ENCODE results near the gene TMEM238L.

Gene TMEM238L

DNA sequence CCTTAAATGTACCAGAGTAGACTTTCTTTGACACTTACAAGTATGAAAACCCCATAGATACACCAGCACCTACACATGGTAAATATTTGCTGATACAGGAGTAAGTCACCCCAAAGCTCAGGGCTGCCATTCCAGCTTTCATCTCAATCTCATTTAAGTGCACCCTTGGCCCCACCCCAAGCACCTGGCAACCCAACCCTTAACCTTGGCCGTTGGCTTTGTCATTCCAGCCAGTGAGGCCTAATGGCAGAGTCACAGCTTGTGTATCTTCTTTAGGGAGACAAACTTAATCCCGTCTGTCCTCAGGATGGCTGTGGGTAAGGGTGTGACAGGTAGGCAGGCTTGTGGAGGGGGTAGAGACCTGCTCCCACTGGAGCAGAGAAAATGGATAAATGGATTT is 42.6 kb downstream of the TMEM238L start:
- H3K4me1 Mint-ChIP-seq, result no peaks in the 10 kb centered on the region
- H3K9me3 Mint-ChIP-seq, result no peaks in the 10 kb centered on the region
- ATAC-seq (replicated peaks; ENCODE audit: extremely low read depth, poor library complexity, severe bottlenecking) (no peak), DNase-seq (ENCODE audit: low spot score in 2 of 2) (no peak)
- no peaks in the 10 kb centered on the region for H3K36me3 Mint-ChIP-seq (ENCODE audit: insufficient read depth)
- H3K27me3 Mint-ChIP-seq, result peaks cover 16% of the 10 kb centered on the region
- H3K27ac Mint-ChIP-seq (ENCODE audit: low read depth), result no peak overlapping the region
- H3K4me3 Mint-ChIP-seq, result no peak overlapping the region

- peaks cover 16% of the 10 kb centered on the region for H3K27me3 Mint-ChIP-seq
- H3K36me3 Mint-ChIP-seq (ENCODE audit: insufficient read depth), result peaks cover 2% of the 10 kb centered on the region
- DNase-seq (ENCODE audit: low spot score in 2 of 2) (no peak), ATAC-seq (replicated peaks; ENCODE audit: extremely low read depth, poor library complexity, severe bottlenecking) (no peak)
- no peaks in the 10 kb centered on the region for H3K4me1 Mint-ChIP-seq
- H3K27ac Mint-ChIP-seq (ENCODE audit: low read depth), result no peak overlapping the region
- no peaks in the 10 kb centered on the region for H3K9me3 Mint-ChIP-seq
- H3K4me3 Mint-ChIP-seq, result no peak overlapping the region
Measured at GRCh38 chr17:10758062-10758461, 45.8 kb downstream of the TMEM238L start.

DNA sequence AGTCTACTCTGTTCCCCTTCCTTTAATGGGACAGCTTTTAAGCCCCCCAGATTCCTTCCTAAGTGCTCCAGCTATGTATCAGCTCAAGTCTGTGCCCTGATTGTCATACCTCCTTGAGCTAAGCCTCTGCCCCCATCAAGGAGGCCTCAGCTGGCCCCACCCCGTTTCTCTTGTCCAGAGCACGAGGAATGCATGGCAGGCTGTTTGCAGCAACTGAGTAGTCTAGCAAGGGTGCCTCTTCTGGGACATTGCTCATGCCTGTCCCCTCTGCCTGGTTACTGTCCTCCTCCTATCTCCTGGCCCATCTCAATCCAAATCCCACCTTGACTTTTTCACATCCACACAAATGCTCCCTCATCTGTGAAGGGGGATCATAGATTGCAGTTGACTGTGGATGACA is 46.3 kb downstream of the TMEM238L start:
- no peak overlapping the region for H3K27ac Mint-ChIP-seq (ENCODE audit: low read depth)
- H3K4me1 Mint-ChIP-seq, result no peaks in the 10 kb centered on the region
- peaks cover 2% of the 10 kb centered on the region for H3K36me3 Mint-ChIP-seq (ENCODE audit: insufficient read depth)
- no peaks in the 10 kb centered on the region for H3K9me3 Mint-ChIP-seq
- no peak overlapping the region for H3K4me3 Mint-ChIP-seq
- ATAC-seq (replicated peaks; ENCODE audit: extremely low read depth, poor library complexity, severe bottlenecking) (no peak), DNase-seq (ENCODE audit: low spot score in 2 of 2) (no peak)
- peaks cover 13% of the 10 kb centered on the region for H3K27me3 Mint-ChIP-seq

DNA sequence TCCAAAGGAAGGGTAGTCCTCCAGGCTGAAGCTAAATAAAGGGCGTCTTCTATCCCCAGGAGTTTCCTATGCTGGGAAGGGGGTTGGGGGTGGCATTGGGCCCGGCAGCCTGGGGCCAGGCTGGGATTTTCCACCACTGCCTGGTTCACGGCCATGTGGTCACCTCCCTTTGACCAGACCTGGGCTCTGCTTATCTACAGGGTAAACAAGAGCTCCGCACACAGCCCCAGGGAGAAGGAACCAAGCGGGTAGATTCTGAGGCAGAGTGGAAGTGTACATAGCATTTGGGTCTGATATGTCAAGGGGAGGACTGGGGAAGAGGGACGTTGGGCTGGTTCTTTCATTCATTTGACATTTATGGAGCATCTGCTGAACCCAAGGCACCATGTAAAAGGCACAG is 46.8 kb downstream of the TMEM238L start:
- H3K27ac Mint-ChIP-seq (ENCODE audit: low read depth), result no peak overlapping the region
- no peaks in the 10 kb centered on the region for H3K9me3 Mint-ChIP-seq
- no peak for DNase-seq (ENCODE audit: low spot score in 2 of 2)
- H3K27me3 Mint-ChIP-seq, result peaks cover 7% of the 10 kb centered on the region
- H3K4me1 Mint-ChIP-seq, result no peaks in the 10 kb centered on the region
- H3K4me3 Mint-ChIP-seq, result no peak overlapping the region
- no peak for ATAC-seq (replicated peaks; ENCODE audit: extremely low read depth, poor library complexity, severe bottlenecking)
- peaks cover 2% of the 10 kb centered on the region for H3K36me3 Mint-ChIP-seq (ENCODE audit: insufficient read depth)

DNA sequence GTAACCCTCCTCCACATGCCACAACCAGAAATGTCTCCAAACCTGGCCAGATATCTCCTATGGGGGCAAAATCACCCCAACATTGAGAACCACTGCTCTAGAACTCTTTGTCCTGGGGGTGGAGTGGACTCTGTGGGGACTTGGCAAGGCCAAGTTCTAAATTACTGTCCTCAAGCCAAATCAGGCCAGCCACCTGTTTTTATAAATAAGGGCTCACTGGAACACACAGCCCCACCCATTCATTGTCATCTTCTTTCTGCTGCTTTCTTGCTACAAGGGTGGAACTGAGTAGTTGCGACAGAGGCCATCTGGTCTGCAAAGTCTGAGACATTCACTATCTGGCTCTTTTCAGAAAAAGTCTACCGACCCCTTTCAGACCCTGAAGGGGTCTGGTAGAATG is 47.3 kb downstream of the TMEM238L start:
- Mint-ChIP-seq H3K27me3 (peaks cover 3% of the 10 kb centered on the region), H3K27ac (ENCODE audit: low read depth) (no peak overlapping the region), H3K36me3 (ENCODE audit: insufficient read depth) (peaks cover 2% of the 10 kb centered on the region), H3K4me3 (no peak overlapping the region), H3K4me1 (no peaks in the 10 kb centered on the region), H3K9me3 (no peaks in the 10 kb centered on the region)
- no peak for ATAC-seq (replicated peaks; ENCODE audit: extremely low read depth, poor library complexity, severe bottlenecking)
- DNase-seq (ENCODE audit: low spot score in 2 of 2), result no peak

DNA sequence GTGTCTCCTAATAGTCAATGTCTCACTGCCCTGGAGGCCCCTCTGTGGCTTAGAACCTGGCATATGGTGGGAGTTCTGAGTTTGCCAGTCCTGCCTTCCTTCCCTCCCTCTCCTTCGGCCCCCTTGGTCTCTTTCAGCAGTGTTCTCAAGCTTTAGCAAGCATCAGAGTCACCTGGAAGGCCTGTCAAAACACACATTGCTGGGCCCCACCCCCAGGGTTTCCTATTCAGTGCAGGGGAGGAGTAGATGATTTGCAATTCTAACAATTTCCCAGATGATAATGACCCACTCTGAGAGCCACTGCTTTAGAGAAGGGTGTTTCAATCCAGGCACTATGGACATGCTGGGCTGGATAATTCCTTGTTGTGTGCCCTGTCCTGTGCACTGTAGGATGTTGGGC is 47.7 kb downstream of the TMEM238L start:
- H3K4me1 Mint-ChIP-seq, result no peaks in the 10 kb centered on the region
- peaks cover 2% of the 10 kb centered on the region for H3K36me3 Mint-ChIP-seq (ENCODE audit: insufficient read depth)
- DNase-seq (ENCODE audit: low spot score in 2 of 2) (no peak), ATAC-seq (replicated peaks; ENCODE audit: extremely low read depth, poor library complexity, severe bottlenecking) (no peak)
- no peak overlapping the region for H3K4me3 Mint-ChIP-seq
- H3K27me3 Mint-ChIP-seq, result no peaks in the 10 kb centered on the region
- H3K27ac Mint-ChIP-seq (ENCODE audit: low read depth), result no peak overlapping the region
- H3K9me3 Mint-ChIP-seq, result no peaks in the 10 kb centered on the region

GRCh38 chr17:10755592-10756127 is 48.2 kb downstream of the TMEM238L start:
- H3K27ac Mint-ChIP-seq (ENCODE audit: low read depth), result no peak overlapping the region
- DNase-seq (ENCODE audit: low spot score in 2 of 2) (no peak), ATAC-seq (replicated peaks; ENCODE audit: extremely low read depth, poor library complexity, severe bottlenecking) (no peak)
- peaks cover 2% of the 10 kb centered on the region for H3K36me3 Mint-ChIP-seq (ENCODE audit: insufficient read depth)
- no peaks in the 10 kb centered on the region for H3K9me3 Mint-ChIP-seq
- no peaks in the 10 kb centered on the region for H3K4me1 Mint-ChIP-seq
- H3K27me3 Mint-ChIP-seq, result peaks cover 3% of the 10 kb centered on the region
- H3K4me3 Mint-ChIP-seq, result no peak overlapping the region

DNA sequence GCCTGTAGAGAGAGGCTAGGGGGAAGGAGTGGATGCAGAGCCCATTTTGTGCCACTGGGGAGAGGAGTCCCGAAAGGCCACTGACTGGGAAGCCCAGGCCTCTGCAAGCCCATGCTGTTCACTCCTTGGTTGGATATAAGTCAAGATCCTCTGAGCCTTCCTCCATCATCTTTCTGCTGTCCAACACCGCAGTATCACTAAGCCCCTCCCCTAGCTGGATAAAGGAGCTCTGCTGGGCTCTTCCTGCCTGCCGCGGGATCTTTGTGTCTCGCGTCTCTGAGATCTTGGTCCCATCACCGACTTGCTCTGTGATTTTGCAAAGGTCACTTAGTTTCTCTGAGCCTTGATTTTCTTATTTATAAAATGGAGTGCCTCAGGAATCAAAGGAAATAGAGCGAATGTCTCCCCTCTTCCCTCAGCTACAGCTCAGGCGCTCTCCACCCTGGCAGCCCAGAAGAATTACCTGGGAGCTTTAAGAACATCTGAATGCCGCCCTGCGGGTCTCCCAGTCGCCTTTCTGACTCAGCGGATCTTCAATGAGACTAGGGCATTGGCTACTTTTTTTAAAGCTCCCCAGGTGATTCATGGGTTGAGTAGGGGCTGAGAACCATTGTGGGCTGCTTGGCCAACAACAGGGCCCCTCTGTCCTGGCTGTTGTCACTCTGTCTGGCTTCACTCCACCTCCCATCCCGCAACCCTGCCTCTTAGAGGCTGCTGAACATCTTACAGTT is 48.9 kb downstream of the TMEM238L start:
- H3K4me1 Mint-ChIP-seq, result no peaks in the 10 kb centered on the region
- no peaks in the 10 kb centered on the region for H3K9me3 Mint-ChIP-seq
- H3K4me3 Mint-ChIP-seq, result no peak overlapping the region
- ATAC-seq (replicated peaks; ENCODE audit: extremely low read depth, poor library complexity, severe bottlenecking) (no peak), DNase-seq (ENCODE audit: low spot score in 2 of 2) (no peak)
- peaks cover 8% of the 10 kb centered on the region for H3K27me3 Mint-ChIP-seq
- no peak overlapping the region for H3K27ac Mint-ChIP-seq (ENCODE audit: low read depth)
- H3K36me3 Mint-ChIP-seq (ENCODE audit: insufficient read depth), result peaks cover 2% of the 10 kb centered on the region

GRCh38 chr17:10754109-10754508 is 49.8 kb downstream of the TMEM238L start:
- no peaks in the 10 kb centered on the region for H3K4me1 Mint-ChIP-seq
- DNase-seq (ENCODE audit: low spot score in 2 of 2) (no peak), ATAC-seq (replicated peaks; ENCODE audit: extremely low read depth, poor library complexity, severe bottlenecking) (no peak)
- no peaks in the 10 kb centered on the region for H3K9me3 Mint-ChIP-seq
- no peak overlapping the region for H3K27ac Mint-ChIP-seq (ENCODE audit: low read depth)
- peaks cover 2% of the 10 kb centered on the region for H3K36me3 Mint-ChIP-seq (ENCODE audit: insufficient read depth)
- H3K4me3 Mint-ChIP-seq, result no peak overlapping the region
- H3K27me3 Mint-ChIP-seq, result peaks cover 15% of the 10 kb centered on the region

DNA sequence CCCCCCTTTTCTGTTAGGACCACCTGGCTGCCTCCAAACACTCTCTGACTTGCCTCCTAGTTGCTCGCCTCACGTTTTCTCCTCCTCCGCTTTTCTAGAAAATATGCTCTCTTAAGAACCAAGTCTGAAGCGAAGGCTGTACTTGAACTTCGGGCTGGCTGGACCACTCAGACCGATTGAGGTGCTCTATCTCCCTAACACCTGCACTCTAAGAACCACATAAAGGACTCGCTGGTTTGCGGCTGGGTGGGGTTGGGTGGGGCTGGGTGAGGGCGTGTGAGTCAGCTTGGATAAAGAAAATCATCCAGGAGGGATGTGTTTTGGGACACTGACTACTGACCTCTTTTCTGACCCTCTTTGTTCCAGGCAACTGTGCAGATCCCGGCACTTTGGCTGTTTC is 51.2 kb downstream of the TMEM238L start:
- ATAC-seq (replicated peaks; ENCODE audit: extremely low read depth, poor library complexity, severe bottlenecking) (no peak), DNase-seq (ENCODE audit: low spot score in 2 of 2) (no peak)
- Mint-ChIP-seq H3K27me3 (peaks cover 19% of the 10 kb centered on the region), H3K4me1 (no peaks in the 10 kb centered on the region), H3K4me3 (no peak overlapping the region), H3K27ac (ENCODE audit: low read depth) (no peak overlapping the region), H3K9me3 (no peaks in the 10 kb centered on the region), H3K36me3 (ENCODE audit: insufficient read depth) (peaks cover 2% of the 10 kb centered on the region)

DNA sequence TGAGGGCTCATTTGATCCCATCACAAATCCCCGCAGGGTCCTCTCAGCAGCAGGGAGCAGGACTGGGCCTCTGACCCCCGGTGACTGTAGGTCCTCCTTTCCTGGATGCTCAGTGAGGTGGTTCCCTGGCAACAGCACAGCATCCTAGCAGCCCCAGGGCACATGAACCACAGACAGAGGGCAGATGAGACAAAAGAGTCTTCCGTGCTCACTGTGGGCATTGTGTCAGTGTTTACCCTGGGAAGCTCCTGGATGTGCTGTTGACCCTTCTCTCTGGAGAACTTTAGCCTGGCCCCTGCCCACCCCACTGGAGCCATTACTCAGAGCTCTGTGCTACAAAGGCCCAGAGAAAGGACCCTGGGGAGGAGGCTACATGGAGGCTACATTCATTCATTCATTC is 52.3 kb downstream of the TMEM238L start:
- ATAC-seq (replicated peaks; ENCODE audit: extremely low read depth, poor library complexity, severe bottlenecking) (no peak), DNase-seq (ENCODE audit: low spot score in 2 of 2) (no peak)
- no peak overlapping the region for H3K4me3 Mint-ChIP-seq
- peaks cover 2% of the 10 kb centered on the region for H3K36me3 Mint-ChIP-seq (ENCODE audit: insufficient read depth)
- no peak overlapping the region for H3K27ac Mint-ChIP-seq (ENCODE audit: low read depth)
- H3K4me1 Mint-ChIP-seq, result no peaks in the 10 kb centered on the region
- H3K9me3 Mint-ChIP-seq, result no peaks in the 10 kb centered on the region
- peaks cover 30% of the 10 kb centered on the region for H3K27me3 Mint-ChIP-seq

- Mint-ChIP-seq H3K9me3 (no peaks in the 10 kb centered on the region), H3K4me3 (no peak overlapping the region), H3K36me3 (ENCODE audit: insufficient read depth) (no peaks in the 10 kb centered on the region), H3K4me1 (no peaks in the 10 kb centered on the region), H3K27me3 (peaks cover 30% of the 10 kb centered on the region), H3K27ac (ENCODE audit: low read depth) (no peak overlapping the region)
- DNase-seq (ENCODE audit: low spot score in 2 of 2) (no peak), ATAC-seq (replicated peaks; ENCODE audit: extremely low read depth, poor library complexity, severe bottlenecking) (no peak)
Measured at GRCh38 chr17:10750210-10750609, 53.7 kb downstream of the TMEM238L start.

DNA sequence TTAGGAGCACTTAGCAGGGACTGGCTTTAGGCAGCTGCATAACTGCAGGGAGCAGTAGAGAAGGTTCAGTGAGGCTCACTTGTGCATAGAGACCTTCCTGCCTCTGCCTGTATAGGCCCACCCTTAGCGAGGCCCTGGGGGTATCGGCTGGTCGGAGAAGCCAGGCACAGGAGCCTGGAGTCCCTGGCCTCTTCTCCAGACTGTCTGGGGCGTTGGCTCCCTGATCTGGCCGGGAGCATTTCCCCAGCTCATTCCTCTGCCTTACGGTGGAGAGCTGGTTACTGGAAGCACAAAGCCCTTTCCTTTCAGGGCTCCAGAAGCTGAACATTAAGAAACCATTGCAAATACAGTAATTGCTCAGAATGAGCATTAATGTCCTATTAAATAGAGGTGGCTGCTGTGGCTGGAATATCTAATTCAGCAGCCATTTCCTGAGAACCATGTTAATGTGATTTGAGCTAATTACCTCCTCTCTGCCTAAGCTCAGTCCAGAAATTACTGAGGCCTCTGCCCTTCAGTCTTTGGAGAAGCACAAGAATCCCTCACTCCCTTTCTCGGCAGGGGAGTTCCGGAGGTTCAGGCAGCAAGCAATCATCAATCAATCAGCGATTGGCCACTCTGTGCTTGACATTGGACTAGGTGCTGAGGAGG is 55.2 kb downstream of the TMEM238L start:
- peaks cover 30% of the 10 kb centered on the region for H3K27me3 Mint-ChIP-seq
- H3K9me3 Mint-ChIP-seq, result no peaks in the 10 kb centered on the region
- H3K4me1 Mint-ChIP-seq, result peaks cover 6% of the 10 kb centered on the region
- H3K4me3 Mint-ChIP-seq, result no peak overlapping the region
- no peaks in the 10 kb centered on the region for H3K36me3 Mint-ChIP-seq (ENCODE audit: insufficient read depth)
- ATAC-seq (replicated peaks; ENCODE audit: extremely low read depth, poor library complexity, severe bottlenecking), result no peak
- no peak overlapping the region for H3K27ac Mint-ChIP-seq (ENCODE audit: low read depth)
- DNase-seq (ENCODE audit: low spot score in 2 of 2), result no peak

Measured in central memory CD8-positive, alpha-beta T cell (primary cell).